ENCODE results near the gene BTBD16.
A peak's percentile ranks its signal among the peaks of the same experiment; 100 is the strongest.

Gene BTBD16

GRCh38 chr10:122311716-122312115 is 40.6 kb downstream of the BTBD16 start:
- no peak for DNase-seq (ENCODE audit: low read depth in 2 of 2)

- DNase-seq (ENCODE audit: low read depth in 2 of 2), result no peak
These were observed 45.3 kb downstream of the BTBD16 start for GRCh38 chr10:122316224-122316884.

GRCh38 chr10:122321960-122322359 is 50.9 kb downstream of the BTBD16 start:
- DNase-seq (ENCODE audit: low read depth in 2 of 2), result no peak

- DNase-seq (ENCODE audit: low read depth in 2 of 2), result no peak
These were observed 52.1 kb downstream of the BTBD16 start for GRCh38 chr10:122323189-122323588.

GRCh38 chr10:122323941-122324675 is 53.0 kb downstream of the BTBD16 start:
- DNase-seq (ENCODE audit: low read depth in 2 of 2), result no peak

GRCh38 chr10:122325235-122325634 is 54.1 kb downstream of the BTBD16 start:
- DNase-seq (ENCODE audit: low read depth in 2 of 2), result no peak

GRCh38 chr10:122326385-122326784 is 55.3 kb downstream of the BTBD16 start:
- DNase-seq (ENCODE audit: low read depth in 2 of 2), result no peak

GRCh38 chr10:122326806-122327205 is 55.7 kb downstream of the BTBD16 start:
- no peak for DNase-seq (ENCODE audit: low read depth in 2 of 2)

GRCh38 chr10:122327237-122328206 is 56.4 kb downstream of the BTBD16 start:
- DNase-seq (ENCODE audit: low read depth in 2 of 2), result no peak

GRCh38 chr10:122328676-122329075 is 57.6 kb downstream of the BTBD16 start:
- DNase-seq (ENCODE audit: low read depth in 2 of 2), result no peak

- DNase-seq (ENCODE audit: low read depth in 2 of 2), result no peak
These were observed 58.3 kb downstream of the BTBD16 start for GRCh38 chr10:122329416-122329815.

GRCh38 chr10:122331100-122331499 is 60.0 kb downstream of the BTBD16 start:
- DNase-seq (ENCODE audit: low read depth in 2 of 2), result no peak

GRCh38 chr10:122331615-122332446 is 60.7 kb downstream of the BTBD16 start:
- DNase-seq (ENCODE audit: low read depth in 2 of 2), result no peak

GRCh38 chr10:122333037-122333436 is 61.9 kb downstream of the BTBD16 start:
- peak; percentile 13 to 14 for DNase-seq (ENCODE audit: low read depth in 2 of 2)

GRCh38 chr10:122336332-122336731 is 65.2 kb downstream of the BTBD16 start:
- no peak for DNase-seq (ENCODE audit: low read depth in 2 of 2)

GRCh38 chr10:122336961-122337360 is 65.9 kb downstream of the BTBD16 start:
- DNase-seq (ENCODE audit: low read depth in 2 of 2), result no peak

- DNase-seq (ENCODE audit: low read depth in 2 of 2), result no peak
These were observed 67.7 kb downstream of the BTBD16 start for GRCh38 chr10:122338609-122339441.

- DNase-seq (ENCODE audit: low read depth in 2 of 2), result no peak
These were observed 70.2 kb downstream of the BTBD16 start for GRCh38 chr10:122341141-122341810.

- peak; percentile 24 to 44 for DNase-seq (ENCODE audit: low read depth in 2 of 2)
These were observed 71.4 kb downstream of the BTBD16 start for GRCh38 chr10:122342293-122343134.
